Esophagus squamous epithelium (tissue), 5 donors: ENCODE results near the gene MAGT1. TPM values are rescaled to one million over a fixed set of nuclear protein-coding genes. Genes with fewer than 3 reads are reported as not detected.
A peak's percentile ranks its signal among the peaks of the same experiment; 100 is the strongest.
"Not testable (repeated sequence)": the region's sequence is repeated elsewhere in the genome, so short reads cannot be mapped to it uniquely, and the experiment has no call there.

Source experiments
- DNase-seq: peaks from one replicate; lab custom pipeline; 2025; lab: John Stamatoyannopoulos, UW
- H3K27ac ChIP-seq, 4 donors: fragments of 200-600 bp; sonication (generic); one replicate each; pipeline ENCODE4 v1.5.1; 2016 to 2019; ENCODE audit warnings: mild to moderate bottlenecking in 1 of 4
- H3K27me3 ChIP-seq, 4 donors: fragments of 200-600 bp; sonication (generic); 1 replicate in 3 of 4; 2 replicates in 1 of 4; pipeline versions ENCODE4 v1.5.1 to v1.6.0; 2017 to 2021; ENCODE audit warnings: antibody characterized with exemption in 1 of 4
- H3K36me3 ChIP-seq, 3 donors: fragments of 200-600 bp; sonication (generic); one replicate each; pipeline ENCODE4 v1.5.1; 2016 to 2019
- H3K4me1 ChIP-seq, 3 donors: fragments of 200-600 bp; sonication (generic); one replicate each; pipeline ENCODE4 v1.5.1; 2017 to 2019
- H3K4me3 ChIP-seq, 4 donors: fragments of 200-600 bp; sonication (generic); 1 replicate in 3 of 4; 2 replicates in 1 of 4; pipeline ENCODE4 v1.5.1; 2016 to 2019; ENCODE audit warnings: mild to moderate bottlenecking in 2 of 4, moderate library complexity in 1 of 4
- H3K9me3 ChIP-seq, 3 donors: fragments of 200-600 bp; sonication (generic); one replicate each; pipeline ENCODE4 v1.5.1; 2016 to 2019
- POLR2A ChIP-seq, 4 donors: fragments of 450-650 bp; IDR thresholded peaks; one replicate each; pipeline ENCODE4 v1.6.1; 2017; ENCODE audit warnings: antibody characterized with exemption in 4 of 4, mild to moderate bottlenecking in 4 of 4, moderate library complexity in 3 of 4
- WGBS, 2 donors: methylation state at CpG; one replicate each; pipeline ENCODE4 v1.1.5; 2018; 5-methylcytosine and 5-hydroxymethylcytosine counted together
- intact Hi-C: fragments of 100-400 bp; cut with DNase I; formaldehyde crosslinking; loops from one replicate; pipeline ENCODE4 v1.15.0; 2022
- total RNA-seq, 4 donors: library from RNA; depleted of rRNA; stranded (reverse); fragments of >200 nt; gene quantifications; one replicate each; pipeline ENCODE4 v1.1.0, GENCODE V29; 2016
- TF ChIP-seq, protein P1 (sequence below), 6 experiments: fragments of 450-650 bp in 4 of 6; fragments of 200-600 bp in 2 of 6; sonication (generic) in 2 of 6; IDR thresholded peaks; one replicate each; pipeline ENCODE4 v1.5.1; 2016 to 2019; ENCODE audit warnings: antibody characterized with exemption in 6 of 6, mild to moderate bottlenecking in 4 of 6, moderate library complexity in 4 of 6
- donor health status: DM: yes; HTN: yes; CAD: no.

Gene MAGT1
- total RNA-seq, 4 donors from 2014 or later: 31.0 to 51.2 (median 38.4) TPM

DNA sequence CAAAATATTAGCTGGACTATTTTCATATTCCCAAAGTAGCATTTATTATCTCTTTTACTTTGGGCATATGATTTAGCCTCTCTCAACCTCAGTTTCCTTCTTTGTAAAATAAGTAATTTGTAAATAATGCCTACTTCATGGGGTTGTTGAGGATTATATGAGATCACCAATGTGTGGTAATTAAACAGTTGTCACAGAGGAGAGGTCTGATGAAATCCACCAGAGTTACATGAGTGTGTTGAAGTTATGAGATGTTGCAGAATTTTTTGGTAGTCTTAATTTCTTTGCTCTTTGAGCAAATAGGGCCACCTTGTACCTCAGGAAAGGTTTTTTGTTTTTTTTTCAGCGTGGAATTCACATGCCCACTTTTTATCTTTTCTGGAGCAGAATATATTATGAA, 5.5 kb upstream of the MAGT1 start:
- Histone ChIP-seq H3K27ac (peak overlapping the region; percentile 83 to 92 (median 91)), H3K4me3 (peak overlapping the region; percentile 45 to 73 (median 60)), H3K27me3 (no peaks in the 10 kb centered on the region), H3K9me3 (no peaks in the 10 kb centered on the region), H3K4me1 (peaks cover 0 to 27% (median 4%) of the 10 kb centered on the region in 3 donors), H3K36me3 (peaks cover 0 to 42% (median 0%) of the 10 kb centered on the region in 3 donors)
- TF ChIP-seq POLR2A (IDR thresholded peaks at IDR 0.05): no peak
- WGBS, 2 donors: 29 to 58% methylated on average over 1 of the region's 1 CpG
- intact Hi-C loops: loop anchor here (10.0 kb wide), 1 partner anchor 124 kb away; no protein-coding TSS in a partner anchor
- no peak for DNase-seq

- TF ChIP-seq POLR2A (IDR thresholded peaks at IDR 0.05): peak in 2 of 4 donors; percentile 62 to 73
- TF ChIP-seq, protein P1, sequence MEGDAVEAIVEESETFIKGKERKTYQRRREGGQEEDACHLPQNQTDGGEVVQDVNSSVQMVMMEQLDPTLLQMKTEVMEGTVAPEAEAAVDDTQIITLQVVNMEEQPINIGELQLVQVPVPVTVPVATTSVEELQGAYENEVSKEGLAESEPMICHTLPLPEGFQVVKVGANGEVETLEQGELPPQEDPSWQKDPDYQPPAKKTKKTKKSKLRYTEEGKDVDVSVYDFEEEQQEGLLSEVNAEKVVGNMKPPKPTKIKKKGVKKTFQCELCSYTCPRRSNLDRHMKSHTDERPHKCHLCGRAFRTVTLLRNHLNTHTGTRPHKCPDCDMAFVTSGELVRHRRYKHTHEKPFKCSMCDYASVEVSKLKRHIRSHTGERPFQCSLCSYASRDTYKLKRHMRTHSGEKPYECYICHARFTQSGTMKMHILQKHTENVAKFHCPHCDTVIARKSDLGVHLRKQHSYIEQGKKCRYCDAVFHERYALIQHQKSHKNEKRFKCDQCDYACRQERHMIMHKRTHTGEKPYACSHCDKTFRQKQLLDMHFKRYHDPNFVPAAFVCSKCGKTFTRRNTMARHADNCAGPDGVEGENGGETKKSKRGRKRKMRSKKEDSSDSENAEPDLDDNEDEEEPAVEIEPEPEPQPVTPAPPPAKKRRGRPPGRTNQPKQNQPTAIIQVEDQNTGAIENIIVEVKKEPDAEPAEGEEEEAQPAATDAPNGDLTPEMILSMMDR (IDR thresholded peaks at IDR 0.05): peak in 3 of 6 experiments; percentile 24 to 42 (median 30)
- intact Hi-C loops: no loop called here
- H3K27me3 ChIP-seq: no peaks in the 10 kb centered on the region
- peak within 1 kb of the TSS; percentile 83 to 92 (median 91) for H3K27ac ChIP-seq
- 1 to 35% methylated on average over 20 to 28 of the region's 28 CpGs for WGBS, 2 donors
- H3K9me3 ChIP-seq: no peaks in the 10 kb centered on the region
- peak within 1 kb of the TSS; percentile 45 to 73 (median 60) for H3K4me3 ChIP-seq
- H3K36me3 ChIP-seq: peaks cover 0 to 28% (median 0%) of the 10 kb centered on the region in 3 donors
- no peak for DNase-seq
- peaks cover 0 to 29% (median 4%) of the 10 kb centered on the region in 3 donors for H3K4me1 ChIP-seq
Observed at GRCh38 chrX:77899081-77899828, 4.0 kb upstream of the MAGT1 start, which contains the start of gene COX7B. COX7B (plus strand) TSS chrX:77899468; CDS start chrX:77899554, 86 bp downstream.

- Histone ChIP-seq H3K27me3 (no peaks in the 10 kb centered on the region), H3K36me3 (no peaks in the 10 kb centered on the region), H3K4me1 (peaks cover 0 to 28% (median 0%) of the 10 kb centered on the region in 3 donors), H3K9me3 (no peaks in the 10 kb centered on the region), H3K27ac (peak overlapping the region in 2 of 4 donors; percentile 95 to 97), H3K4me3 (peak overlapping the region in 2 of 4 donors; percentile 64 to 68)
- intact Hi-C loops: no loop called here
- DNase-seq: no peak
- WGBS, 2 donors: 47 to 73% methylated on average over 8 to 10 of the region's 10 CpGs
- no peak for TF ChIP-seq POLR2A (IDR thresholded peaks at IDR 0.05)
- TF ChIP-seq, protein P1 (IDR thresholded peaks at IDR 0.05): no peak
Observed at GRCh38 chrX:77893713-77894112, 1.5 kb downstream of the MAGT1 start.

GRCh38 chrX:77892887-77893286, 2.3 kb downstream of the MAGT1 start:
- TF ChIP-seq, protein P1 (IDR thresholded peaks at IDR 0.05): no peak
- no peak for TF ChIP-seq POLR2A (IDR thresholded peaks at IDR 0.05)
- Histone ChIP-seq H3K4me1 (peaks cover 0 to 28% (median 0%) of the 10 kb centered on the region in 3 donors), H3K9me3 (no peaks in the 10 kb centered on the region), H3K36me3 (no peaks in the 10 kb centered on the region), H3K27ac (no peak overlapping the region), H3K4me3 (no peak overlapping the region), H3K27me3 (no peaks in the 10 kb centered on the region)
- no peak for DNase-seq
- intact Hi-C loops: no loop called here
- 86 to 93% methylated on average over 2 of the region's 2 CpGs for WGBS, 2 donors

GRCh38 chrX:77881418-77881817, 13.8 kb downstream of the MAGT1 start:
- 63 to 83% methylated on average over 3 to 4 of the region's 4 CpGs for WGBS, 2 donors
- intact Hi-C loops: not testable (repeated sequence)

DNA sequence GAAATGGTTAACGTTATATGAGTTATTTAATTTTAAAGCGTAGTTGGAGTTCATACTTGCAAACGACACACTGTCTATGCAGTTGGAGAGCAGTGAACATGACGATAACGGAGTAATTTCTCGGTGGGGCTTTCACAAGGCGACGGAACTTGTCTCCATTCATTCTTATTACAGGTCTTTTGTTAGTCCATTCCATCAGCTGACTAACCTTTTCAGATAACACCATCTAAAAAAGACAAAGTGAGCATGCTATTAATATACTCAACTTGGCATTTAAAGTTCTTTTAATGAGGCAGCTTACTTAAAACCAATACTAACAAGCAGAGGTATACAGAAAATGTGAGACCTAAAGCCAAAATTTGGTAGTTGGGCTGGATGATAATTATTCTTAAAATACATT, 19.9 kb downstream of the MAGT1 start:
- WGBS, 2 donors: 92 to 93% methylated on average over 8 of the region's 8 CpGs
- Histone ChIP-seq H3K4me1 (no peaks in the 10 kb centered on the region), H3K4me3 (no peak overlapping the region), H3K9me3 (no peaks in the 10 kb centered on the region), H3K36me3 (peaks cover 0 to 41% (median 0%) of the 10 kb centered on the region in 3 donors), H3K27me3 (no peaks in the 10 kb centered on the region), H3K27ac (no peak overlapping the region)
- no peak for TF ChIP-seq POLR2A (IDR thresholded peaks at IDR 0.05)
- TF ChIP-seq, protein P1 (IDR thresholded peaks at IDR 0.05): no peak
- DNase-seq: no peak
- intact Hi-C loops: no loop called here

More at GRCh38 chrX:77881418-77881817, 13.8 kb downstream of the MAGT1 start:
- H3K36me3 ChIP-seq, H3K27me3 ChIP-seq, H3K4me3 ChIP-seq, H3K4me1 ChIP-seq, H3K27ac ChIP-seq, DNase-seq, H3K9me3 ChIP-seq: not testable (repeated sequence)

GRCh38 chrX:77831544-77831943, 63.7 kb downstream of the MAGT1 start:
- H3K27ac ChIP-seq, H3K9me3 ChIP-seq, H3K4me1 ChIP-seq, H3K27me3 ChIP-seq, H3K4me3 ChIP-seq, DNase-seq, intact Hi-C loops: not testable (repeated sequence)
- 78 to 97% methylated on average over 5 of the region's 5 CpGs for WGBS, 2 donors
- peaks cover 0 to 17% (median 0%) of the 10 kb centered on the region in 3 donors for H3K36me3 ChIP-seq

DNA sequence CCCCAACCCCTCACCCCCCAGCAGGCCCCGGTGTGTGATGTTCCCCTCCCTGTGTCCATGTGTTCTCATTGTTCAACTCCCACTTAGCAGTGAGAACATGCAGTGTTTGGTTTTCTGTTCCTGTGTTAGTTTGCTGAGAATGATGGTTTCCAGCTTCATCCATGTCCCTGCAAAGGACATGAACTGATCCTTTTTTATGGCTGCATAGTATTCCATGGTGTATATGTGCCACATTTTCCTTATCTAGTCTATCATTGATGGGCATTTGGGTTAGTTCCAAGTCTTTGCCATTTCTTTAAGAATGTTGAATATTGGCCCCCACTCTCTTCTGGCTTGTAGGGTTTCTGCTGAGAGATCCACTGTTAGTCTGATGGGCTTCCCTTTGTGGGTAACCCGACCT, 73.2 kb downstream of the MAGT1 start:
- peaks cover 0 to 22% (median 0%) of the 10 kb centered on the region in 3 donors for H3K36me3 ChIP-seq
- H3K27me3 ChIP-seq, H3K4me1 ChIP-seq, DNase-seq, H3K4me3 ChIP-seq, intact Hi-C loops, H3K9me3 ChIP-seq, H3K27ac ChIP-seq: not testable (repeated sequence)
- WGBS, 2 donors: 86 to 88% methylated on average over 1 to 2 of the region's 2 CpGs
